ENCODE data around the gene ANKHD1.

The ANKHD1 gene, protein sequence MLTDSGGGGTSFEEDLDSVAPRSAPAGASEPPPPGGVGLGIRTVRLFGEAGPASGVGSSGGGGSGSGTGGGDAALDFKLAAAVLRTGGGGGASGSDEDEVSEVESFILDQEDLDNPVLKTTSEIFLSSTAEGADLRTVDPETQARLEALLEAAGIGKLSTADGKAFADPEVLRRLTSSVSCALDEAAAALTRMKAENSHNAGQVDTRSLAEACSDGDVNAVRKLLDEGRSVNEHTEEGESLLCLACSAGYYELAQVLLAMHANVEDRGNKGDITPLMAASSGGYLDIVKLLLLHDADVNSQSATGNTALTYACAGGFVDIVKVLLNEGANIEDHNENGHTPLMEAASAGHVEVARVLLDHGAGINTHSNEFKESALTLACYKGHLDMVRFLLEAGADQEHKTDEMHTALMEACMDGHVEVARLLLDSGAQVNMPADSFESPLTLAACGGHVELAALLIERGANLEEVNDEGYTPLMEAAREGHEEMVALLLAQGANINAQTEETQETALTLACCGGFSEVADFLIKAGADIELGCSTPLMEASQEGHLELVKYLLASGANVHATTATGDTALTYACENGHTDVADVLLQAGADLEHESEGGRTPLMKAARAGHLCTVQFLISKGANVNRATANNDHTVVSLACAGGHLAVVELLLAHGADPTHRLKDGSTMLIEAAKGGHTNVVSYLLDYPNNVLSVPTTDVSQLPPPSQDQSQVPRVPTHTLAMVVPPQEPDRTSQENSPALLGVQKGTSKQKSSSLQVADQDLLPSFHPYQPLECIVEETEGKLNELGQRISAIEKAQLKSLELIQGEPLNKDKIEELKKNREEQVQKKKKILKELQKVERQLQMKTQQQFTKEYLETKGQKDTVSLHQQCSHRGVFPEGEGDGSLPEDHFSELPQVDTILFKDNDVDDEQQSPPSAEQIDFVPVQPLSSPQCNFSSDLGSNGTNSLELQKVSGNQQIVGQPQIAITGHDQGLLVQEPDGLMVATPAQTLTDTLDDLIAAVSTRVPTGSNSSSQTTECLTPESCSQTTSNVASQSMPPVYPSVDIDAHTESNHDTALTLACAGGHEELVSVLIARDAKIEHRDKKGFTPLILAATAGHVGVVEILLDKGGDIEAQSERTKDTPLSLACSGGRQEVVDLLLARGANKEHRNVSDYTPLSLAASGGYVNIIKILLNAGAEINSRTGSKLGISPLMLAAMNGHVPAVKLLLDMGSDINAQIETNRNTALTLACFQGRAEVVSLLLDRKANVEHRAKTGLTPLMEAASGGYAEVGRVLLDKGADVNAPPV (N-terminal part only)

DNA sequence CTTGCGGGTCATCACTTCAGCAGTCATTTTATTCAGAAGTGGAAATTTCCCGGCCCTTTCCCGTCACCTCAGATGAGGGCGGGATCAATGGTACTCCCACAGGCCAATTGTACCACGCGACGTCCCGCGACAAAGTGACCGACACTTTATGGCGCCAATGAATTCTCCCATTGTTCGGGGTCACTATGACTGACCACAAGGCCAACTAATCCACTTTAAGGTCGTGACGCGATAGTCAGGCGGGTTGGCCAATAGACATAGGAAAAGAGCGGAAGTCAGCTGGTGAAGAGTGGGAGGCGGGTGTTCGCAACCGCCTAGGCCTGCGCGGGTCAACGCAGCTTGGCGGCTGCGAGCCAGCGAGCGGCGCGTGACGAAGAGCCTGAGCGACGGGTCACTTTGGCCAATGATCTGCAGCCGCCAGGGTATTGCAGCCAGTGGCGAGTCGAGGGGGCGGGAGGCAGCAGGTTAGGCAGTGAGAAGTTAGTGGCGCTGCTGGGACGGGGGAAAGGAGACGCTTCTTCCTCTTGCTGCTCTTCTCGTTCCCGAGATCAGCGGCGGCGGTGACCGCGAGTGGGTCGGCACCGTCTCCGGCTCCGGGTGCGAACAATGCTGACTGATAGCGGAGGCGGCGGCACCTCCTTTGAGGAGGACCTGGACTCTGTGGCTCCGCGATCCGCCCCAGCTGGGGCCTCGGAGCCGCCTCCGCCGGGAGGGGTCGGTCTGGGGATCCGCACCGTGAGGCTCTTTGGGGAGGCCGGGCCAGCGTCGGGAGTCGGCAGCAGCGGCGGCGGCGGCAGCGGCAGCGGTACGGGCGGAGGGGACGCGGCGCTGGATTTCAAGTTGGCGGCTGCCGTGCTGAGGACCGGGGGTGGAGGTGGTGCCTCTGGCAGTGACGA is at the start of gene ANKHD1:
ANKHD1 (plus strand) TSS at position 472 of the 896 bp plus-strand sequence; CDS start at position 607, 135 bp downstream.
- peak; percentile 100 for DNase-seq (ENCODE audit: low read depth)

DNA sequence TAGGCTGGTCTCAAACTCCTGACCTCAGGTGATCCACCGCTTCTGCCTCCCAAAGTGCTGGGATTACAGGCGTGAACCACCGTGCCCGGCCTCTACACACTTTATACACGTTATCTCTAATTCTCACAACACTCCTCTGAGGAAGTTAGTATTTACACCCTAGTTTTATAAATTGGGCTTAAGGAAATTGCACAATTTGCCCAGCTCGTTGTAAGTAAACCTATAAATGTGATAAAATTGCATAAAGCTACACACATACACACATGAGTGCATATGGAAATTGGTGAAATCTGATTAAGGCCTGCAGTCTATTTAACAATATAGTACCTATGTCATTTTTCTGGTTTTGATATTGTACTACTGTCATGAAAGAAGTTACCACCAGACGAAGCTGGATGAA is 46.1 kb upstream of the ANKHD1 start:
- no peak for DNase-seq (ENCODE audit: low read depth)

DNA sequence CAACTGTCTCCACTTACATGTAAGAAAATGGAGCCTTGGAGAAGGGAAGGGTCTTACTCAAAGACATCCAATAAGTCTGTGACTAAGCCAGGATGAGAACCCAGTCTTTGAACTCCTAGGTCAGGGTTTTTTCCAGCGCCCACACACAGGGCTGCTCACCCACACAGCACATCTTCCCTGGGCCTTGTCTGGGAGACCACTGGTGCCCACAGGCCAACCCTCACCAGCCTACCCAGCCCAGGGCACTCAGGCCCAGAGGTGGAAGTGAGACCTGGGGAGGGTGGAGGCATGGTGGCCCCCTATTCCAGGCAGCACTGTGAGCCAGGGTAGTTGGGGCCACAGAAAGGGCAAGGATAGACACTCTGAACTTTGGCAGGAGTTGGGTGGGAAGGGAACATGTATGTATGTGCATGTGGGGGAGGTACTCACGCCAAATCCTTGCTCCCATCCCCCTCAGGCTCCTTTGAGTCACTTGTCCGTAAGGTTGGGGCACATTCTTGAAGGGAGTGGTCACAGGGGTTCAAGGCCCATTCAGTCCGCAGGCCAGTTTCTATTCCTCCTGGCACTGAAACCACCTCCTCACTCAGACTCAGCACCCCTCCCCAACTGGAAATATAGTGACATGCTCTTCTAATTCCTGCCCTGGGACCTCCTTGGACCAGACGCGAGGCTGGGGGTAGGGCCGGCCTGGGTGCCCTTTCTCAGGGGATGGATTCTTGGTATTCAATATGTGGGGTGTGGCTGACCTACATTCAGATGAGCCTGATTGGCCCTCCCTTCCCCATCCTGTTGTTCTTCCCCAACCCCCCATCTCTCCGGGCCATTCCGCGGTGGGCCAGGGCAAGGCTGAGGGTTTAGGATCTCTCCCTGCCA is 44.5 kb upstream of the ANKHD1 start:
- DNase-seq (ENCODE audit: low read depth): no peak

DNA sequence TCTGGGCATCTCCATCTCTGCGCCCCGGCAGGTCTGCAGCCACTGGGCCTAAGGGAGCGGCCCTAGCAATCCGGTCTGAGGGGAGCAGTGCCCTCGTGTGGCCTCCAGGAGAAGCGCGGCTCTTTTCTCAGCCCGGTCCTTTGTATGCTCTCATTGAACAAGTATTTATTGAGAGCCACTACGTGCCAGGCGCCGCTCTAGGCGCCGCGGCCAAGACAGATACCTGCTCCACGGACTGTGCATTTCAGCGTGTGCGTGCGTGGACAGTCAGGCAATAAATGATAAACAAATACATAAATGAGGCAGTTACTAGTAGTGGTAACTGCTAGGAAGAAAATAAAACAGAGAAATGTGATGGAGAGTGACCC is 43.9 kb upstream of the ANKHD1 start:
- no peak for DNase-seq (ENCODE audit: low read depth)

DNA sequence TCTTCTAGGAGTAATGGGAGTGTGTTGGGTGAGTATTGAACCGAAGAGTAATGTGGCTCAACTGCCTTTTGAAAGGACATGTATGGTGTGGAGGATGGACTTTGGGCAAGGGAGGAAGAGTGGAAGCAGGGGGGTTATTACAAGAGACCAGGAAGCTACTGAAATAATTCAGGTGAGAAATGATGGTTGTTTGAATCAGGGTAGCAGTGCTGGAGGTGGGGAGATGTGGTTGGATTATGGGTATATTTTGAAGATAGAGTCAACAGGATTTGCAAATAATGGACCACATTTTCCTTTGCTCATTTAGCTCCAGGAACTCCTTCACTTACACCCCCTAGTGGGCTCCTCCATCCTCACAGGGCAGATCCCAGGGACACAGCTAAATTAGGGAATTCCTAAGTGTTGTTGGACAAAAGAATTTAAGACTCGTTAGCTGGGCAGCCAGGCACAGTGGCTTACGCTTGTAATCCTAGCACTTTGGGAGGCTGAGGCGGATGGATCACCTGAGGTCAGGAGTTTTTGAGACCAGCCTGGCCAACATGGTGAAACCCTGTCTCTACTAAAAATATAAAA is 42.8 kb upstream of the ANKHD1 start:
- no peak for DNase-seq (ENCODE audit: low read depth)

DNA sequence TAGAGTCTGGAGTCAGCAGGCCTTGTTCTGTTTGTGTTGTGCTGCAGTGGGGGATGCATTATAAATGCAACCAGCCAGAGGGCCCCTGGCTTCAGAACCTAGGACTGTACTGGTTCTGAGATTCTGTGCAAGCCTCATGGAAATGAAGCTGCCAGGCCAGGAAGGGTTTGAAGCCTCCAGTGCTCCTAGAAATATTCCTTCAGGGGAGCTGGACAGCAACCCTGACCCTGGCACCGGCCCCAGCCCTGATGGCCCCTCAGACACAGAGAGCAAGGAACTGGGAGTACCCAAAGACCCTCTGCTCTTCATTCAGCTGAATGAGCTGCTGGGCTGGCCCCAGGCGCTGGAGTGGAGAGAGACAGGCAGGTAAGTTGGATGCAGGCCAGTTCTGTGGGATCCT is 41.5 kb upstream of the ANKHD1 start, which contains the start of gene SLC4A9:
SLC4A9 (plus strand) TSS at position 94 of the 400 bp plus-strand sequence; CDS start at position 137, 43 bp downstream.
- no peak for DNase-seq (ENCODE audit: low read depth)

DNA sequence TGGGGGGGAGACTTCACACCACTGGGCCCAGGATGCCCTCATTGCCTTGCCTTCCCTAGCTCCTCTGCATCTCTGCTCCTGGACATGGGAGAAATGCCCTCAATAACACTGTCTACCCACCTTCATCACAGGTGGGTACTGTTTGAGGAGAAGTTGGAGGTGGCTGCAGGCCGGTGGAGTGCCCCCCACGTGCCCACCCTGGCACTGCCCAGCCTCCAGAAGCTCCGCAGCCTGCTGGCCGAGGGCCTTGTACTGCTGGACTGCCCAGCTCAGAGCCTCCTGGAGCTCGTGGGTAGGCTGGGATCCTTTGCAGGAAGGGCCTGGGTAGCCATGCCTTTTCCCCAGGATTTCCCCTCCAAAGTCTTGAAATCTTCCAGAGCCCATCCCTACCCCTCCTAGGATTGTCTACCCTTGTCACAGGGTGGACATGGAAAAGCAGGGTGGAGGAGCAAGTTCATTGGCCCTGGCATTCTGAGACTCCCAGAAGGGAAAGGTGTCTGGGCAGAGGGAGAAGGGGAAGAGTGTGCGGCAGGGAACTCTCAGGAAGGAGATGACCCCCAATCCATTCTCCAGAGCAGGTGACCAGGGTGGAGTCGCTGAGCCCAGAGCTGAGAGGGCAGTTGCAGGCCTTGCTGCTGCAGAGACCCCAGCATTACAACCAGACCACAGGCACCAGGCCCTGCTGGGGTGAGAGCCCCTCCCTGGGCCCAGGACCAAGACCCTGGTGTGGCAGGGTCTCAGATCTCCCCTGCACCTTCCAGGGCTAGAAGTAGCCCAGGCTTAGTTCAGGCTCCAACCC is 40.8 kb upstream of the ANKHD1 start:
- DNase-seq (ENCODE audit: low read depth): no peak

DNA sequence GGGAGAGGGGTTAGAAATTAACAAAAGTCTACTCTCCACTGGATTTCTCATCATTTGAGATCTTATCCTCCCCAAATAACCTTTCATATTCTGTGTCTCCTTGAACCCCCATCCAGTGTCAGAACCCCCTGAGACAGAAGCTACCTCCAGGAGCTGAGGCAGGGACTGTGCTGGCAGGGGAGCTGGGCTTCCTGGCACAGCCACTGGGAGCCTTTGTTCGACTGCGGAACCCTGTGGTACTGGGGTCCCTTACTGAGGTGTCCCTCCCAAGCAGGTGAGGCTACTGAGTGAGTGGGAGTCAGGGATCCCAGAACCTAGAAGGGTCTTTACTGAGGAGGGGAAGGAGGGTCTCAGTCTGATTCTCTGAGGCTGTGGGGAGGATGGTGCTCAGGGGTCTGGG is 39.7 kb upstream of the ANKHD1 start:
- no peak for DNase-seq (ENCODE audit: low read depth)

DNA sequence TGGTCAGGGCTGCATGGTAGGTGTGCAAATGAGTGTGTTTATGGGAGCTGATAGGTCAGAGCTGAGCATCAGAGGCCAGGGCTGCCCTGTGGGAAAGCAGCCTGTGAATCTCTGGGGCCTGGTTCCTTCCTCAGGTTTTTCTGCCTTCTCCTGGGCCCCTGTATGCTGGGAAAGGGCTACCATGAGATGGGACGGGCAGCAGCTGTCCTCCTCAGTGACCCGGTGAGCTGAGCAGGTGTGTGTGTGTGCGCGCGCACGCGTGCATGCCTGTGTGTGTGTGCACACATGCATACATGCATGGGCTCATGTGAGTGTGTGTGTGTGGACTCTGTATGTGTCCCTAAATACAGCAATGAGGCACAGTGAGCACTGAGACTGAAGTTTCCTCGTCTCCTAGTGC is 39.3 kb upstream of the ANKHD1 start:
- no peak for DNase-seq (ENCODE audit: low read depth)

DNA sequence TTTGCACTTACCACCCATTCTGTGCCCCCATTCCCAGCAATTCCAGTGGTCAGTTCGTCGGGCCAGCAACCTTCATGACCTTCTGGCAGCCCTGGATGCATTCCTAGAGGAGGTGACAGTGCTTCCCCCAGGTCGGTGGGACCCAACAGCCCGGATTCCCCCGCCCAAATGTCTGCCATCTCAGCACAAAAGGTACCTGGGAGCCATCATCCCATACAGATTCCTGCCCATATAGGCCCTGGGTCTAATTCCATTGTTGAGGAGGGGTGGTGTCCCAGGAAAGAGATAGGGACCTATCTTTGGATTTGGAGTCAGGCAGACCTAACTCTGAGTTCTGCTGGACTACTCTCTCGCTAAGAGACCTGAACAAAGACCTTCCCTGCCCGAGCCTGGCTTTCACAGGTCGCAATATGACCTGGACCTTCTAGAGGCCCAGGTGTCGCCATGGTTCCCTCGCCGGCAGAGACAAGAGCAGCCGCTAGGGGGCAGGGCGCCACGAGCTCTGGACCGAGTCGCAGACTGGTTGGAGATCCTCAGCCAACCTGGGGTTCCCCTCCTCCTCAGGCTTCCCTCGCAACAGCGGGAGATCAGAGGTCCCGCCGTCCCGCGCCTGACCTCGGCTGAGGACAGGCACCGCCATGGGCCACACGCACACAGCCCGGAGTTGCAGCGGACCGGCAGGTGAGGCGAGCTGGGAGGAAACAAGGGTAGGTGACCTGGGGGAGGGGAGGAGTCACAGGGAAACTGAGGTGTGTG is 38.6 kb upstream of the ANKHD1 start:
- no peak for DNase-seq (ENCODE audit: low read depth)

DNA sequence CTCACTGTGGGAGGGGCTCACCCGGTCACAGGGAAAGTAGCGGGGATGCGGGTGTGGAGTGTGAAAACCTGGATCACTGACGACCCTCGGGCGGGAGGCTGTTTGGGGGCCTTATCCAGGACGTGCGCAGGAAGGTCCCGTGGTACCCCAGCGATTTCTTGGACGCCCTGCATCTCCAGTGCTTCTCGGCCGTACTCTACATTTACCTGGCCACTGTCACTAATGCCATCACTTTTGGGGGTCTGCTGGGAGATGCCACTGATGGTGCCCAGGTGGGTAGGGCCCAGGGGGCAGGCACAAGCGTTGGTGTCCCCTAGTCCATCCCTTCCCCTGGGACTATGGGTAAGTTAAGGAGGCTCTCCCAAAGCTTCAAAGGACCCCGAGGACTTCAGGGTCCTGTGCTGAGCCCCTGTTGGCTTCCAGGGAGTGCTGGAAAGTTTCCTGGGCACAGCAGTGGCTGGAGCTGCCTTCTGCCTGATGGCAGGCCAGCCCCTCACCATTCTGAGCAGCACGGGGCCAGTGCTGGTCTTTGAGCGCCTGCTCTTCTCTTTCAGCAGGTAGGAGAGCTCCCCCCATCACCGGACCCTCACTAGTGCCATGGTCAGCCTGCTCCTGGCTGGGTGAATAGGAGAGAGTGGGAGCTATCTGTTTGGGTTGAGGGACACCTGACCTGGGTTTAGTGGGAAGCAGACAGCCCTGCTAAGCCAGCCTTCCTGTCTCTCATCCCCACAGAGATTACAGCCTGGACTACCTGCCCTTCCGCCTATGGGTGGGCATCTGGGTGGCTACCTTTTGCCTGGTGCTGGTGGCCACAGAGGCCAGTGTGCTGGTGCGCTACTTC is 37.8 kb upstream of the ANKHD1 start:
- no peak for DNase-seq (ENCODE audit: low read depth)

DNA sequence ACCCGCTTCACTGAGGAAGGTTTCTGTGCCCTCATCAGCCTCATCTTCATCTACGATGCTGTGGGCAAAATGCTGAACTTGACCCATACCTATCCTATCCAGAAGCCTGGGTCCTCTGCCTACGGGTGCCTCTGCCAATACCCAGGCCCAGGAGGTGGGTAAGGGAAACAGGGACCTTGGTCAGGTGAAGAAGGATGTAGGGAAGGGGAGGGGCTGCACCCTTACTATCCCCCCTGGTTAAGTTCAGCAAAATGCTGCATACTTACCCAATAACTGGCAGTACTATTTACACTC is 37.2 kb upstream of the ANKHD1 start:
- no peak for DNase-seq (ENCODE audit: low read depth)

DNA sequence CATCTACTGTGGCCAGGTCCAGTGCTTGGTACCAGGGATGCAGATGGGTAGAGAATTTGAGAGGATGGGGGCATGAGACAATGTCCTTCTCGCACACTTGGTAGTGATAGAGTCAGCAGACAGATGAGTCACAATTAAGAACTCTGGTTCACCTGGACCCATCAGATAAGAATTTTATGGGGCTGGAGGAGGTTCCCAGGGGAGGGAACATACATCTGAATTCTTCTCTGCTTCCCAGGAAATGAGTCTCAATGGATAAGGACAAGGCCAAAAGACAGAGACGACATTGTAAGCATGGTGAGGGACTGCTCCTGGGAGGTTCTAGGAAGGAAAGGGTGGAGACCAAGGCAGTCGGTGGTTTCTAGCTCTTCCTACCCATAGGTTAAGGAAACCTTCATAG is 36.4 kb upstream of the ANKHD1 start:
- DNase-seq (ENCODE audit: low read depth): no peak

DNA sequence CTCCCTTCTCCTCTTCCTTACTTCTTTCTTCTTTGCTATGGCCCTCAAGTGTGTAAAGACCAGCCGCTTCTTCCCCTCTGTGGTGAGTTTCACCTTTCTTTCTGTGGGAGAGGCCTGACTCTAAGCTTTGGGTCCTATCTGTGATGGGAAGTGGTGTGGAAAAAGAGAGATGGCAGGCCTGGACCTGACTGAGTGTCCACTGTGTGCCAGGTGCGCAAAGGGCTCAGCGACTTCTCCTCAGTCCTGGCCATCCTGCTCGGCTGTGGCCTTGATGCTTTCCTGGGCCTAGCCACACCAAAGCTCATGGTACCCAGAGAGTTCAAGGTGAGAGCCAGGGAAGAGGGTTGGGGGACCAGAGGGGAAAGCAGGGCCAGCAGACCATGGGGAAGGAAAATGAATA is 35.7 kb upstream of the ANKHD1 start:
- DNase-seq (ENCODE audit: low read depth): no peak

DNA sequence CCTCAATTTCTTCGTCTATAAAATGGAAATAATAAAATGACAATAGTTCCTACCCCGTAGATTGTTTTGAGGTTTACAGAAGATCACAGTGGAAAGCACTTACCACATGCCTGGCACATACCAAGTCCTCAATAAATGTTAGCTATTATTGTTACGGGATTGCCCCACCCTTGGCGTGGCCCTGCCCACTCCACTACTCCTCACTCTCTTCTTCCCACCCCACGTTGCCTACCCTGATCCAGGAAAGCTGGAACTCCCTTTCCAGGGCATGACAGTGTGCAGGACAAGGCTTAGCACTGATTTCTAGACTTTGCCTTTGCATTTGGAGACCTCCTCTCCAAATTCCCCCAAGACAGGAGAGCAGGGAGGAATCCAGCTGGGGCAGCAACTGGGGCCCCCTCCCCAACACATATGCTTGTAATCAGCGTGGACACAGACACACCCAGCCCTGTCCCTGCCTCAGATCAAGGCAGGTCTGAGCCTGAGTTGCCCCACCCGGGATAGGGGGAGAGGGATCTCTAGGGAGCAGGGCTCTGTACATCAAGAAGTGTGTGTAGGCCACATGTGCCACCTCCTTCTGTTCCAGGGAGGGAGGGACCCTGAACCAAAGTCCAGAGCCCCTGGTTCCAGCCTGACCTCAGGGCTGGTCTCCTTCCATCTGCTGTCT is 34.9 kb upstream of the ANKHD1 start:
- no peak for DNase-seq (ENCODE audit: low read depth)

DNA sequence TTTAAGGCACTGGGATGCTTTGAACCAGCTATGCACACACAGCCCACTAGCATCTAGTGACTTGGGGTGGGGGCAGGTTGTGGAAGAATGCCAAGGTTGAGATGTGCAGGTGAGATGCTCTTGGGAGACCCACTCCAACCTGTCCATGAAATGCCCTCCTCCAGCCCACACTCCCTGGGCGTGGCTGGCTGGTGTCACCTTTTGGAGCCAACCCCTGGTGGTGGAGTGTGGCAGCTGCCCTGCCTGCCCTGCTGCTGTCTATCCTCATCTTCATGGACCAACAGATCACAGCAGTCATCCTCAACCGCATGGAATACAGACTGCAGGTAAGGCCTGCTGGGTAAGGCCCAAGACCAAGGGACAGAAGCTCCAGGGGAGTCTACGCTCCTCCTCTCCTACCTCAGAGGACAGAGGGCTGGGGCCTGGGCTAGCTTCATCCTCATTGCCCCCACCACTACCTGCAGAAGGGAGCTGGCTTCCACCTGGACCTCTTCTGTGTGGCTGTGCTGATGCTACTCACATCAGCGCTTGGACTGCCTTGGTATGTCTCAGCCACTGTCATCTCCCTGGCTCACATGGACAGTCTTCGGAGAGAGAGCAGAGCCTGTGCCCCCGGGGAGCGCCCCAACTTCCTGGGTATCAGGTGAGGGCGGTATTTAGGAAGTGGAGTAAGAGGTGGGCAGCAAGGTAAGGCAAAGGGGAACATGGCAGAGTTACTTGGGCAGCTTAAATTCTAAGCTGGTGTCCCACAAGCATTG is 34.2 kb upstream of the ANKHD1 start:
- DNase-seq (ENCODE audit: low read depth): no peak

All from non-pigmented ciliary epithelial cell (primary cell).